DND-41 (cell line): ENCODE data around the gene ANKS1B.

Experiments used
- ATAC-seq: fragments of 200-7000 bp; cut with Tn5 transposase; 3 replicates; pipeline ENCODE4 v1.9.1; 2021; ENCODE audit warnings: low read depth; ENCODE audit not compliant: insufficient read depth
- DNase-seq: peaks from one replicate; pipeline ENCODE4 v3.0.0-alpha.2; 2020
- H2AFZ ChIP-seq: 2 replicates; pipeline ENCODE4 v1.6.0; 2012; ENCODE audit warnings: low read depth, low read length
- H3K27ac ChIP-seq: 2 replicates; pipeline ENCODE4 v1.5.1; 2012; ENCODE audit warnings: low read length, inconsistent platforms
- H3K27me3 ChIP-seq: fragments of 200-600 bp; sonication (generic); 2 replicates; pipeline ENCODE4 v1.6.0; 2012; ENCODE audit warnings: low read length, mild to moderate bottlenecking, inconsistent platforms; ENCODE audit not compliant: insufficient read depth, poor library complexity
- H3K36me3 ChIP-seq: 2 replicates; pipeline ENCODE4 v1.5.1; 2012; ENCODE audit warnings: low read length, inconsistent platforms; ENCODE audit not compliant: insufficient read depth
- H3K4me1 ChIP-seq: 2 replicates; pipeline ENCODE4 v1.5.1; 2012; ENCODE audit warnings: mild to moderate bottlenecking, low read length; ENCODE audit not compliant: insufficient read depth
- H3K4me2 ChIP-seq: 2 replicates; pipeline ENCODE4 v1.6.0; 2012; ENCODE audit warnings: mild to moderate bottlenecking, moderate library complexity, low read length, inconsistent platforms; ENCODE audit not compliant: insufficient read depth
- H3K4me3 ChIP-seq, 2 experiments: fragments of 200-600 bp in 1 of 2; shearing (Covaris generic) in 1 of 2; 2 replicates each; pipeline ENCODE4 v1.5.1; 2012 to 2016; ENCODE audit warnings: inconsistent platforms in 2 of 2, low read length in 2 of 2, mild to moderate bottlenecking in 2 of 2, low read depth in 1 of 2, moderate library complexity in 1 of 2
- H3K79me2 ChIP-seq: 2 replicates; pipeline ENCODE4 v1.6.0; 2012; ENCODE audit warnings: low read length, inconsistent platforms; ENCODE audit not compliant: insufficient read depth
- H3K9ac ChIP-seq: 2 replicates; pipeline ENCODE4 v1.6.0; 2012; ENCODE audit warnings: low read depth, mild to moderate bottlenecking, inconsistent platforms, low read length, moderate library complexity
- H3K9me3 ChIP-seq: 2 replicates; pipeline ENCODE4 v1.5.1; 2012; ENCODE audit warnings: low read length, moderate library complexity, mild to moderate bottlenecking, inconsistent platforms; ENCODE audit not compliant: insufficient read depth, severe bottlenecking
- H4K20me1 ChIP-seq: 2 replicates; pipeline ENCODE4 v1.6.0; 2012; ENCODE audit warnings: low read length; ENCODE audit not compliant: insufficient read depth
- EZH2 ChIP-seq: IDR thresholded peaks from 3 replicates; pipeline ENCODE4 v1.6.1; 2012; ENCODE audit warnings: borderline replicate concordance, low read depth, mild to moderate bottlenecking, moderate library complexity, low read length, inconsistent platforms; ENCODE audit not compliant: severe bottlenecking
- TF ChIP-seq, protein P1 (sequence below): IDR thresholded peaks from 2 replicates; pipeline ENCODE4 v1.5.1; 2012; ENCODE audit warnings: borderline replicate concordance, low read length, moderate library complexity, mild to moderate bottlenecking; ENCODE audit not compliant: poor library complexity, severe bottlenecking; ENCODE audit errors: extremely low read depth

The ANKS1B gene

DNA sequence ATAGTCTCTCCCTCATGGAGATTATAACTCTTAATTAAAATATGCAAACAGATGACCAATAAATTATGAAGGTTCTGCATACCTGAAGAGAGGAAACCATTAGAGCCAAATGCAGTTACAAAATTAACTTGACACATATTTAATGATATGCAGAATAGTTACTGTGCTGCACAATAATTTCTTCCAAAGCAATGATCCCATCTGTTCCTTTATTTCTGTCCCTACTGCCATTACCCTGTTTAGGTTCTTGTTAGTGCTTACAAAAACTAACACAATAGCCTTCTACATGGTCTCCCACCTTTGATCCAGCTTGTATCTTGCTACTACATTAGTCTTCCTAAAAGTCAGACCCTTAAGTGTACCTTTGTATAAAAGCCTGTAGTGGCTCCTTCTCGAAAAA, 928.5 kb downstream of the ANKS1B start:
- no peak for ATAC-seq
- Histone ChIP-seq H3K4me1 (no peaks in the 10 kb centered on the region), H2AFZ (no peak overlapping the region)

DNA sequence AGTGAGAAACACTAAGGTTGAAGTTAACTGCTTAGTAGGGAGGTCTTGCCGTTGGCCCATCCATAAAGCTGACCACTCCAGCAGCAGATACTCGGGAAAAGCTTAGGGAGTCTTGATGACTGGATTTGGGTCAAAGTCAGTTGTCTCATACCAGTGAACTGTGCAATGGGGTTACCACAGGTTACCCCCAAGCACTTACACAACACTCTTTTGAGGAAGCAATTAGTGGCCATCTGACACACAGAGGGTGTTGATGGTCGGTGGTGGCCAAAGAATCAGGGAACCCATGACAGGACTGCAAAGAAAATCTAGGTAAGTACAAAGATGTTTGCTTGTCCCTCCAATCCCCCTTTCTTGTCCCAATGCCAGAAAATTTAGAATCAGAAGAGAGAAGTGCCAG, 929.4 kb downstream of the ANKS1B start:
- Histone ChIP-seq H4K20me1 (no peaks in the 10 kb centered on the region), H3K36me3 (no peaks in the 10 kb centered on the region), H3K9ac (no peak overlapping the region), H3K27ac (no peak overlapping the region), H3K79me2 (no peaks in the 10 kb centered on the region), H3K4me1 (no peaks in the 10 kb centered on the region), H3K4me3 (no peak overlapping the region), H3K27me3 (no peaks in the 10 kb centered on the region), H3K9me3 (no peaks in the 10 kb centered on the region), H2AFZ (no peak overlapping the region), H3K4me2 (no peak overlapping the region)
- TF ChIP-seq, protein P1, sequence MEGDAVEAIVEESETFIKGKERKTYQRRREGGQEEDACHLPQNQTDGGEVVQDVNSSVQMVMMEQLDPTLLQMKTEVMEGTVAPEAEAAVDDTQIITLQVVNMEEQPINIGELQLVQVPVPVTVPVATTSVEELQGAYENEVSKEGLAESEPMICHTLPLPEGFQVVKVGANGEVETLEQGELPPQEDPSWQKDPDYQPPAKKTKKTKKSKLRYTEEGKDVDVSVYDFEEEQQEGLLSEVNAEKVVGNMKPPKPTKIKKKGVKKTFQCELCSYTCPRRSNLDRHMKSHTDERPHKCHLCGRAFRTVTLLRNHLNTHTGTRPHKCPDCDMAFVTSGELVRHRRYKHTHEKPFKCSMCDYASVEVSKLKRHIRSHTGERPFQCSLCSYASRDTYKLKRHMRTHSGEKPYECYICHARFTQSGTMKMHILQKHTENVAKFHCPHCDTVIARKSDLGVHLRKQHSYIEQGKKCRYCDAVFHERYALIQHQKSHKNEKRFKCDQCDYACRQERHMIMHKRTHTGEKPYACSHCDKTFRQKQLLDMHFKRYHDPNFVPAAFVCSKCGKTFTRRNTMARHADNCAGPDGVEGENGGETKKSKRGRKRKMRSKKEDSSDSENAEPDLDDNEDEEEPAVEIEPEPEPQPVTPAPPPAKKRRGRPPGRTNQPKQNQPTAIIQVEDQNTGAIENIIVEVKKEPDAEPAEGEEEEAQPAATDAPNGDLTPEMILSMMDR, result no peak
- TF ChIP-seq EZH2, result no peak
- ATAC-seq, result no peak
- no peak for DNase-seq

More for the DNA sequence above, 928.5 kb downstream of the ANKS1B start:
- no peaks in the 10 kb centered on the region for H3K36me3 ChIP-seq
- H3K4me3 ChIP-seq, result no peak overlapping the region
- no peak for DNase-seq
- no peak for TF ChIP-seq EZH2
- TF ChIP-seq, protein P1, result no peak
- no peak overlapping the region for H3K9ac ChIP-seq
- H3K27ac ChIP-seq, result no peak overlapping the region
- H3K4me2 ChIP-seq, result no peak overlapping the region
- no peaks in the 10 kb centered on the region for H4K20me1 ChIP-seq
- H3K9me3 ChIP-seq, result no peaks in the 10 kb centered on the region
- no peaks in the 10 kb centered on the region for H3K79me2 ChIP-seq
- H3K27me3 ChIP-seq, result peaks cover 2% of the 10 kb centered on the region

DNA sequence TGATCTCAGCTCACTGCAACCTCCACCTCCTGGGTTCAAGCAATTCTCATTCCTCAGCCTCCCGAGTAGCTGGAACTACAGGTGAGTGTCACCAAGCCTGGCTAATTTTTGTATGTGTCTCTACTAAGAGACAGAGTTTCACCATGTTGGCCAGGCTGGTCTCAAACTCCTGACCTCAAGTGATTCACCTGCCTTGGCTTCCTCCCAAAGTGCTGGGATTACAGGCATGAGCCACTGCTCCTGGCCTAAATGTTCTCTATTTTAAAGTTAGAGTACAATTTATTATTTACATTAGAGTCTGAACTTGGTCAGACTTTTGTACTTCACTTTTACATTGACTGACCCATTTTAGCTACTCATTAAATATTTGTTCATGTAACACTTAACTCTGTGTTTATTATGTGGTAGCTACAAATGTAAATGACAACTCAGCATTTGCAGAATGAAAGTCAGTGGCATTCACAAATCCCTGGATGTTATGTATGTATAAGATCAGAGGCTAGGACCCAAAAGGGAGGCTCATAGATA, 930.1 kb downstream of the ANKS1B start:
- Histone ChIP-seq H3K4me2 (no peak overlapping the region), H3K9ac (no peak overlapping the region), H3K4me1 (no peaks in the 10 kb centered on the region), H4K20me1 (no peaks in the 10 kb centered on the region), H3K79me2 (no peaks in the 10 kb centered on the region), H3K27me3 (no peaks in the 10 kb centered on the region), H2AFZ (no peak overlapping the region), H3K4me3 (no peak overlapping the region), H3K27ac (no peak overlapping the region), H3K9me3 (no peaks in the 10 kb centered on the region), H3K36me3 (no peaks in the 10 kb centered on the region)
- TF ChIP-seq EZH2, result no peak
- TF ChIP-seq, protein P1, result no peak
- ATAC-seq (no peak), DNase-seq (no peak)
